ENCODE measurements around the gene ANTXR2. TPM values are rescaled to one million over a fixed set of nuclear protein-coding genes. Genes with fewer than 3 reads are reported as not detected.

The ANTXR2 gene
- total RNA-seq, 1 experiment from 2014 or later: not detected

GRCh38 chr4:79948739-79949138, 124.3 kb downstream of the ANTXR2 start:
- H3K79me2 ChIP-seq (ENCODE audit: low read length): no peaks in the 10 kb centered on the region
- no peaks in the 10 kb centered on the region for H4K20me1 ChIP-seq (ENCODE audit: insufficient read depth, low read depth, low read length)
- H3K9ac ChIP-seq (ENCODE audit: low read length): no peak overlapping the region
- no peaks in the 10 kb centered on the region for H3K4me1 ChIP-seq (ENCODE audit: low read length)
- no peaks in the 10 kb centered on the region for H3K27me3 ChIP-seq (ENCODE audit: low read length)
- H3K36me3 ChIP-seq (ENCODE audit: insufficient read depth, low read length): no peaks in the 10 kb centered on the region
- DNase-seq: no peak
- H2AFZ ChIP-seq (ENCODE audit: low read length): no peak overlapping the region
- no peak overlapping the region for H3K4me3 ChIP-seq (ENCODE audit: low read length)
- H3K9me3 ChIP-seq (ENCODE audit: low read length): no peaks in the 10 kb centered on the region
- H3K27ac ChIP-seq (ENCODE audit: low read length): no peak overlapping the region
- H3K4me2 ChIP-seq (ENCODE audit: low read depth, low read length, poor library complexity, severe bottlenecking): no peak overlapping the region
- H3K9me2 ChIP-seq (replicated peaks; ENCODE audit: insufficient read depth, low read length): no peaks in the 10 kb centered on the region

- Histone ChIP-seq H4K20me1 (ENCODE audit: insufficient read depth, low read depth, low read length) (no peaks in the 10 kb centered on the region), H3K9me3 (ENCODE audit: low read length) (no peaks in the 10 kb centered on the region), H3K4me2 (ENCODE audit: low read depth, low read length, poor library complexity, severe bottlenecking) (no peak overlapping the region), H3K27ac (ENCODE audit: low read length) (no peak overlapping the region), H3K9me2 (replicated peaks; ENCODE audit: insufficient read depth, low read length) (no peaks in the 10 kb centered on the region), H3K27me3 (ENCODE audit: low read length) (no peaks in the 10 kb centered on the region), H3K79me2 (ENCODE audit: low read length) (no peaks in the 10 kb centered on the region), H3K4me3 (ENCODE audit: low read length) (no peak overlapping the region), H2AFZ (ENCODE audit: low read length) (no peak overlapping the region), H3K4me1 (ENCODE audit: low read length) (no peaks in the 10 kb centered on the region), H3K9ac (ENCODE audit: low read length) (no peak overlapping the region), H3K36me3 (ENCODE audit: insufficient read depth, low read length) (no peaks in the 10 kb centered on the region)
- DNase-seq: no peak
These were observed 124.8 kb downstream of the ANTXR2 start for GRCh38 chr4:79948261-79948660.

DNA sequence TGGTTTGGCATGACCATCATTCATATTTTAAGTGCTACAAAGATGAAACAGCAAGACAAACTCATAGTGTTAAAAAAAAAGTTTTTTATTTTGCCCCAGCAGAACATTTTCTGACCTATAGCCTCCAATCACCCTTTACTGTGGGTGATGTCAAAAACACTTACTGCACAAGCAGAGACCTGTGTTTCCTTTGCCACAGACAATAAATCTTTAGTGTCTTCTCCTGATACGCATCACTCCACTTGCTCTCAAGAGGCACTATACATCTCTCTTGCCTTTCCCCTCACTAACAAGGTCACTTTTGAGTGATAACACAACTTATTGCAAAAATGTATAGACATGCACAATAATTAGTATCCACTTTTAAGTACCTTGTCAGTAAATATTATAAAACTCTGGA, 125.6 kb downstream of the ANTXR2 start:
- Histone ChIP-seq H3K9me3 (ENCODE audit: low read length) (no peaks in the 10 kb centered on the region), H3K4me2 (ENCODE audit: low read depth, low read length, poor library complexity, severe bottlenecking) (no peak overlapping the region), H3K9ac (ENCODE audit: low read length) (no peak overlapping the region), H3K27me3 (ENCODE audit: low read length) (no peaks in the 10 kb centered on the region), H3K9me2 (replicated peaks; ENCODE audit: insufficient read depth, low read length) (no peaks in the 10 kb centered on the region), H3K4me3 (ENCODE audit: low read length) (no peak overlapping the region), H4K20me1 (ENCODE audit: insufficient read depth, low read depth, low read length) (no peaks in the 10 kb centered on the region), H2AFZ (ENCODE audit: low read length) (no peak overlapping the region), H3K79me2 (ENCODE audit: low read length) (no peaks in the 10 kb centered on the region), H3K4me1 (ENCODE audit: low read length) (no peaks in the 10 kb centered on the region), H3K36me3 (ENCODE audit: insufficient read depth, low read length) (no peaks in the 10 kb centered on the region), H3K27ac (ENCODE audit: low read length) (no peak overlapping the region)
- DNase-seq: no peak

DNA sequence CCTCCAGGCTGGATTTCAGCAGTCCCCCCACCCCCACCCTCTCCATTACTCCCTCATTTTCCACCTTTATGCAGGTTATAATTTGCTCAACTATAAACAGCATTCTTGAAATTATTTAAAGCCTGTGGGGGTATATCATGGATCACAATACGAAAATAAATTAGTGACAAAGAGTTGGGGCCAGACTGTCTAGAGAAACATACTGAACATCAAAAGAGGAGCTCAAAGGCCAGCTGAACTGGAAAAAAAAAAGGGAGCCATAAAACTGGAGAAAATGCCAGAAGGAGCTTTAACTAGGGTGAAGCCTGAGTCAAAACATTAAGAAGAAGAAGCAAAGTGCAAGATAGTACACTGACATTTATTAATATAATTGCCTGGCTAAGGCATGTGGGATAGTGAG, 137.8 kb downstream of the ANTXR2 start:
- no peaks in the 10 kb centered on the region for H3K79me2 ChIP-seq (ENCODE audit: low read length)
- no peaks in the 10 kb centered on the region for H3K36me3 ChIP-seq (ENCODE audit: insufficient read depth, low read length)
- H3K9me2 ChIP-seq (replicated peaks; ENCODE audit: insufficient read depth, low read length): no peaks in the 10 kb centered on the region
- H2AFZ ChIP-seq (ENCODE audit: low read length): no peak overlapping the region
- no peak overlapping the region for H3K9ac ChIP-seq (ENCODE audit: low read length)
- H3K4me1 ChIP-seq (ENCODE audit: low read length): no peaks in the 10 kb centered on the region
- no peak overlapping the region for H3K4me3 ChIP-seq (ENCODE audit: low read length)
- H3K27ac ChIP-seq (ENCODE audit: low read length): no peak overlapping the region
- H3K9me3 ChIP-seq (ENCODE audit: low read length): no peaks in the 10 kb centered on the region
- no peaks in the 10 kb centered on the region for H3K27me3 ChIP-seq (ENCODE audit: low read length)
- no peaks in the 10 kb centered on the region for H4K20me1 ChIP-seq (ENCODE audit: insufficient read depth, low read depth, low read length)
- H3K4me2 ChIP-seq (ENCODE audit: low read depth, low read length, poor library complexity, severe bottlenecking): no peak overlapping the region
- no peak for DNase-seq

GRCh38 chr4:79934660-79935059, 138.4 kb downstream of the ANTXR2 start:
- H3K9ac ChIP-seq (ENCODE audit: low read length): no peak overlapping the region
- H3K36me3 ChIP-seq (ENCODE audit: insufficient read depth, low read length): no peaks in the 10 kb centered on the region
- H3K4me3 ChIP-seq (ENCODE audit: low read length): no peak overlapping the region
- H2AFZ ChIP-seq (ENCODE audit: low read length): no peak overlapping the region
- H4K20me1 ChIP-seq (ENCODE audit: insufficient read depth, low read depth, low read length): no peaks in the 10 kb centered on the region
- H3K9me3 ChIP-seq (ENCODE audit: low read length): no peaks in the 10 kb centered on the region
- no peaks in the 10 kb centered on the region for H3K9me2 ChIP-seq (replicated peaks; ENCODE audit: insufficient read depth, low read length)
- no peaks in the 10 kb centered on the region for H3K4me1 ChIP-seq (ENCODE audit: low read length)
- H3K27ac ChIP-seq (ENCODE audit: low read length): no peak overlapping the region
- DNase-seq: no peak
- no peaks in the 10 kb centered on the region for H3K79me2 ChIP-seq (ENCODE audit: low read length)
- no peaks in the 10 kb centered on the region for H3K27me3 ChIP-seq (ENCODE audit: low read length)
- H3K4me2 ChIP-seq (ENCODE audit: low read depth, low read length, poor library complexity, severe bottlenecking): no peak overlapping the region

DNA sequence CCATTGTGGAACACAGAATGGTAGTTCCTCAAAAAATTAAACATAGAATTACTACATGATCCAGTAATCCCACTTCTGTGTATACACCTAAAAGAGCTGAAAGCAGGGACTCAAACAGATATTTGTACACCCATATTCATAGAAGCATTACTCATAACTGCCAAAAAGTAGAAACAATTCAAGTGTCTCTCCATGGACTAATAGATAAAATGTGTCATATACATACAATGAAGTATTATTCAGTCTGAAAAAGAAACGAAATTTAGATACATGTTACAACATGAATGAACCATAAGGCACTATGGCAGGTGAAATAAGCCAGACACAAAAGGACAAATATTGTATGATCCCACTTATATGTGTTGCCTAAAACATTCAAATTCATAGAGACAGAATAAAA, 145.1 kb downstream of the ANTXR2 start:
- H3K4me1 ChIP-seq (ENCODE audit: low read length): no peaks in the 10 kb centered on the region
- H4K20me1 ChIP-seq (ENCODE audit: insufficient read depth, low read depth, low read length): no peaks in the 10 kb centered on the region
- H3K9me3 ChIP-seq (ENCODE audit: low read length): no peaks in the 10 kb centered on the region
- H3K79me2 ChIP-seq (ENCODE audit: low read length): no peaks in the 10 kb centered on the region
- no peak overlapping the region for H2AFZ ChIP-seq (ENCODE audit: low read length)
- H3K9me2 ChIP-seq (replicated peaks; ENCODE audit: insufficient read depth, low read length): no peaks in the 10 kb centered on the region
- no peaks in the 10 kb centered on the region for H3K27me3 ChIP-seq (ENCODE audit: low read length)
- no peak overlapping the region for H3K4me2 ChIP-seq (ENCODE audit: low read depth, low read length, poor library complexity, severe bottlenecking)
- H3K36me3 ChIP-seq (ENCODE audit: insufficient read depth, low read length): no peaks in the 10 kb centered on the region
- H3K4me3 ChIP-seq (ENCODE audit: low read length): no peak overlapping the region
- DNase-seq: no peak
- no peak overlapping the region for H3K27ac ChIP-seq (ENCODE audit: low read length)
- no peak overlapping the region for H3K9ac ChIP-seq (ENCODE audit: low read length)

GRCh38 chr4:79923281-79923680, 149.7 kb downstream of the ANTXR2 start:
- H3K27ac ChIP-seq (ENCODE audit: low read length): no peak overlapping the region

GRCh38 chr4:79922011-79922410, 151.0 kb downstream of the ANTXR2 start:
- Histone ChIP-seq H4K20me1 (ENCODE audit: insufficient read depth, low read depth, low read length) (no peaks in the 10 kb centered on the region), H3K9me3 (ENCODE audit: low read length) (no peaks in the 10 kb centered on the region), H2AFZ (ENCODE audit: low read length) (no peak overlapping the region), H3K36me3 (ENCODE audit: insufficient read depth, low read length) (no peaks in the 10 kb centered on the region), H3K4me3 (ENCODE audit: low read length) (no peak overlapping the region), H3K27ac (ENCODE audit: low read length) (no peak overlapping the region), H3K9me2 (replicated peaks; ENCODE audit: insufficient read depth, low read length) (no peaks in the 10 kb centered on the region), H3K4me1 (ENCODE audit: low read length) (no peaks in the 10 kb centered on the region), H3K79me2 (ENCODE audit: low read length) (no peaks in the 10 kb centered on the region), H3K9ac (ENCODE audit: low read length) (no peak overlapping the region), H3K4me2 (ENCODE audit: low read depth, low read length, poor library complexity, severe bottlenecking) (no peak overlapping the region), H3K27me3 (ENCODE audit: low read length) (no peaks in the 10 kb centered on the region)
- DNase-seq: no peak

More at GRCh38 chr4:79923281-79923680, 149.7 kb downstream of the ANTXR2 start:
- H3K4me2 ChIP-seq (ENCODE audit: low read depth, low read length, poor library complexity, severe bottlenecking): no peak overlapping the region
- no peak overlapping the region for H3K9ac ChIP-seq (ENCODE audit: low read length)
- H3K79me2 ChIP-seq (ENCODE audit: low read length): no peaks in the 10 kb centered on the region
- no peak overlapping the region for H2AFZ ChIP-seq (ENCODE audit: low read length)
- H4K20me1 ChIP-seq (ENCODE audit: insufficient read depth, low read depth, low read length): no peaks in the 10 kb centered on the region
- no peaks in the 10 kb centered on the region for H3K9me3 ChIP-seq (ENCODE audit: low read length)
- H3K9me2 ChIP-seq (replicated peaks; ENCODE audit: insufficient read depth, low read length): no peaks in the 10 kb centered on the region
- H3K27me3 ChIP-seq (ENCODE audit: low read length): no peaks in the 10 kb centered on the region
- no peak for DNase-seq
- no peaks in the 10 kb centered on the region for H3K36me3 ChIP-seq (ENCODE audit: insufficient read depth, low read length)
- no peak overlapping the region for H3K4me3 ChIP-seq (ENCODE audit: low read length)
- no peaks in the 10 kb centered on the region for H3K4me1 ChIP-seq (ENCODE audit: low read length)

Measured in Karpas-422 (cell line).